ENCODE results near the gene PCSK5.

DNA sequence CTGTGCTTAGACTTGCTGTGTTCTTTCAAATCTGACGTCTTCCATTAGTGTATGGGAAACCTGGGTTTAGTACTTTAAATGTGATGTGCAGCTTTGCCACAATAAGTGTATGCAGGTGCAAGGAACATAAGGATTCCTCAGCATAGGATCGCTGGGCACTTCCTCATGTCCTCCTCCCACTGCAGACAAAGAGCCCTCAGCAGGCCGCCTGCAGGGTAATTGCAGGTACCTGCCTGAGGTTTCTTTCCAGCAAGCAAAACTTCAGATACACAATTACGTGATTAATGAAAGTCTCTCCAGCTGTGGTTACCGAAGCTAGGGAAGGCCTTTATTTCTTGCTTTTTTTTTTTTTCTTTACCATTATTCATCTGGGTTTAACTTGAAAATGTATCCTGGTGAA lies 270.6 kb downstream of the PCSK5 start:
- TF ChIP-seq, protein P1, sequence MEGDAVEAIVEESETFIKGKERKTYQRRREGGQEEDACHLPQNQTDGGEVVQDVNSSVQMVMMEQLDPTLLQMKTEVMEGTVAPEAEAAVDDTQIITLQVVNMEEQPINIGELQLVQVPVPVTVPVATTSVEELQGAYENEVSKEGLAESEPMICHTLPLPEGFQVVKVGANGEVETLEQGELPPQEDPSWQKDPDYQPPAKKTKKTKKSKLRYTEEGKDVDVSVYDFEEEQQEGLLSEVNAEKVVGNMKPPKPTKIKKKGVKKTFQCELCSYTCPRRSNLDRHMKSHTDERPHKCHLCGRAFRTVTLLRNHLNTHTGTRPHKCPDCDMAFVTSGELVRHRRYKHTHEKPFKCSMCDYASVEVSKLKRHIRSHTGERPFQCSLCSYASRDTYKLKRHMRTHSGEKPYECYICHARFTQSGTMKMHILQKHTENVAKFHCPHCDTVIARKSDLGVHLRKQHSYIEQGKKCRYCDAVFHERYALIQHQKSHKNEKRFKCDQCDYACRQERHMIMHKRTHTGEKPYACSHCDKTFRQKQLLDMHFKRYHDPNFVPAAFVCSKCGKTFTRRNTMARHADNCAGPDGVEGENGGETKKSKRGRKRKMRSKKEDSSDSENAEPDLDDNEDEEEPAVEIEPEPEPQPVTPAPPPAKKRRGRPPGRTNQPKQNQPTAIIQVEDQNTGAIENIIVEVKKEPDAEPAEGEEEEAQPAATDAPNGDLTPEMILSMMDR (IDR thresholded peaks at IDR 0.05) = no peak
- no peak for TF ChIP-seq EZH2 (IDR thresholded peaks at IDR 0.05; ENCODE audit: borderline replicate concordance, insufficient read depth, low read depth, low read length, poor library complexity, severe bottlenecking)
